CD1c-positive myeloid dendritic cell (primary cell): Measurements from ENCODE around the gene NEURL1B.
"Not testable (repeated sequence)": the region's sequence is repeated elsewhere in the genome, so short reads cannot be mapped to it uniquely, and the experiment has no call there.

Source experiments
- DNase-seq: peaks from one replicate; pipeline ENCODE4 v3.0.0-alpha.2; 2016; ENCODE audit errors: extremely low spot score

The NEURL1B gene

GRCh38 chr5:172695232-172696054 lies 54.4 kb downstream of the NEURL1B start:
- no peak for DNase-seq

- no peak for DNase-seq
Measured at GRCh38 chr5:172696171-172696849, 55.2 kb downstream of the NEURL1B start.

GRCh38 chr5:172697123-172698121 lies 56.4 kb downstream of the NEURL1B start:
- DNase-seq, result peak; percentile 93

DNA sequence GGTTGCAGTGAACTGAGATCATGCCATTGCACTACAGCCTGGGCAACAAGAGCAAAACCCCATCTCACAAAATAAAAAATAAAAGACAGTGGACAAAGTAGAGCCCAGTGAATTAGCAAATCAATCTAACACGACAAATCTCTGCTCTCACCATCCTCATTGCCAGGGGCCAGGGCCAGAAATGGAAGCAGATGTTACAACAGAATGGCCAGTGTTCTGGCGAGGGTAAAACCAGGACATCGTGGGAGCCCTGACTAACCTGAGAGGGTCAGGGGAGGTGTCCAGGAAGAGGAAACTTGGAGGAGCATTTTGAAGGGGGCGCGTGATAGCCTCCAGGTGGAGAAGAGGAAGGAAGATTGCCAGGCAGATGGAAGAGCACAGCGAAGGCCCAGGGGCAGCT lies 58.4 kb downstream of the NEURL1B start:
- DNase-seq, result no peak

DNA sequence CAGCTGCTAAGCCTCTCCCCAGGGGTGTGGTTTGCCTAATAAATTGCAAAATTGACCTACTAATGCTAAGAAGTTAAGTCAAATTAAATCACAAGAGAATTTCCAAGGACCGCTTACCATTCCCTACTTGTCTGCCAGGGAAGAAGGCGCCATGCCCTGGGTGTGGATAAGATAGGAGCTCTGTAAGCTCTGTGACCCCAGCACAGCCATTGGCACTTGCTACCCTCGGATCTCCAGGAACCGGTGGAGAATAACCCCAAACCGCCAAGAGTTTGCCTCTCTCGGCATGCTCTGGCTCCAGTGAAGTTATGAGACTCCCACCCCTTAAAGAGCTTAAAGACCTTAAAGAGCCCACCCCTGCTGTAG lies 58.9 kb downstream of the NEURL1B start:
- DNase-seq, result no peak

- DNase-seq, result no peak
Measured at GRCh38 chr5:172700365-172701290, 59.6 kb downstream of the NEURL1B start.

DNA sequence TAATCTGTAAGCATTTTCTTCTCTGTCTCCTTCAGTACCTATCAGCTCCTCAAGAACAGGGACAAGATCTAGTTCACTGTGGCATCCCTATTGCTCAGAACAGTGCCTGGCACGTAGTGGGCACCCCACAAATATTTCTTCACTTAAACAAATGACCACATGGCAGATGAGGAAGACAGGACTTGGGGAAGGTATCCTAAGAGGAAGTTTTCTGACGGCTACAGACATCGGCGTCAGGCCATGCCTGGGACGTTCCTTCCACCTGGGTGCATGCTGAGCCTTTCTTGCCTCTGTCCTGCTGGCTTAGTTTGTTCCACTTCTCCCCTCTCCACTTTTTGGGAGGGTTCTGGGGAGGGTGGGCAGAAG lies 60.2 kb downstream of the NEURL1B start:
- DNase-seq, result peak; percentile 45

- DNase-seq, result no peak
Measured at GRCh38 chr5:172703952-172704351, 62.9 kb downstream of the NEURL1B start.

DNA sequence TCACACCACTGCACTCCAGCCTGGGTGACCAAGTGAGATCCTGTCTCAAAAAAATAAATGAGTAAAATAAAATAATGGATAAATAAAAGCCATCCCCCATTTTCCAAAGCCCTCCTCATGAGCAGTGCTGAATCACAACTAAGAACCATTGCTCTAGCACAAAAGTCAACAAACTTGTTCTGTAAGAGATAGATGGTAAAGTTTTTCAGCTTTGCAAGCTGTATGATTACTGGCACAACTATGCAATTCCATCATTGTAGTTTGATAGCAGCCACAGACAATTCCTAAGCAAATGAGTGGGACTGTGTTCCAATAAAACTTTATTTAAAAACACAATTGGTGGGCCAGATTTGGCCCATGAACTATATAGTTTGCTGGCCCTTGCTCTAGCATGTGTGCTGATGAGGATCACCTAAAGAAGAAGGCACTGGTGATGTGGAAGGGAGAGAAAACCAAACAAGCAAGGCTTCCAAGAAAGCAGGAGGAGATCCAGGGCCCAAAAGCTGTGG lies 64.6 kb downstream of the NEURL1B start:
- DNase-seq, result no peak

GRCh38 chr5:172706796-172707195 lies 65.7 kb downstream of the NEURL1B start:
- DNase-seq, result no peak

DNA sequence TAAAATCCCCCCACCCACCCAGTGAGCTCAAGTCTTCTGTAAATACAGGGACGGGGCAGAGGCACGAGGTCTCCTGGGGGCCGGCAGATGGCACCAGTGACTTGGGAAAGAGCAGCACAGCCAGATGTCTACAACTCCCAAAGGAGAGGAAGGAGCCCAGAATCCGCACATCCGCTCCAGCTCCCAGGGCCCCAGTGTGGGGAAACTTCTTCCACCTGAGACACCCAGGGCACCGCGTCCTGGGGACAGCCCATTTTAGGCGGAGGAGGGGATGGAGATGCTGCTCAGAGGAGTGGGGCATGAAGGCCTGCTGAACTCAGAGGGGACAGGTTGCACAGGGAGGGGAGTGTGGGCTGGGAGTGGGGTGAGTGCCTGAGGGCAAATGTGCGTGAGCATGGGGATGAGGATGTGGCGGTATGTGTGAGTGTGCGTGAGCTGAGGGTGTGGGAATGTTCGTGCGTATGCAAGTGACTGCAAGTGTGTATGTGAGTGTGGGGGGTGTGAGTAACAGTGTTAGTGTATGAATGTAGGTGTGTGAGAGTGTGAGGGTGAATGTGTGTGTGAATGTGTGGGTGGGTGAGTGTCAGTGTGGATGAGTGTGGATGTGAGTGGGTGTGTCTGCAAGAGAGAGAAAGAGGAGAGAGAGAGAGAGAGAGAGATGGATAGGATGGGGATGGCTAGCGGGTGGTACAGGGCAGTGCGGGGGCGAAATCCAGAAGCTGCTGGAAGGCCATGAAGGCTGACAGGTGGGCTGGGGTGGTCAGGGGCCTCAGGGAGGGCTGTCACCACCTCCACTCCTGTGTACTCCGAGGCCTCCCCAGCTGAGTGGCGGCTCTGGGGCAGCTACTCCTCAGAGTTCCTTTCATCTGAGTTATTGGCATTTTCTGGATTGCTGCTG lies 66.5 kb downstream of the NEURL1B start:
- peak; percentile 22 for DNase-seq

DNA sequence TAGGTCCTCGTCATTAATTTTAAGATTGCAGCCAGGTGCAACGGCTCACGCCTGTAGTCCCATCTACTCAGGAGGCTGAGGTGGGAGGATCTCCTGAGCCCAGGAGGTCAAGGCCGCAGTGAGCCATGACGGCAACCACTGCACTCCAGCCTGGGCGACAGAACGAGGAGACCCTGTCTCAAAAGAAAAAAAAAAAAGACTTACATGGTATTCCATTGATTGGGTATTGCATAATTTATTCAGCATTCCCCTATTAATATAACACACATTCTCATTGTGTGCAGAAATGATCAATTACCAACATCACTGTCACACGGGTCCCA lies 67.1 kb downstream of the NEURL1B start:
- no peak for DNase-seq

- DNase-seq, result no peak
Measured at GRCh38 chr5:172710676-172711075, 69.6 kb downstream of the NEURL1B start.

DNA sequence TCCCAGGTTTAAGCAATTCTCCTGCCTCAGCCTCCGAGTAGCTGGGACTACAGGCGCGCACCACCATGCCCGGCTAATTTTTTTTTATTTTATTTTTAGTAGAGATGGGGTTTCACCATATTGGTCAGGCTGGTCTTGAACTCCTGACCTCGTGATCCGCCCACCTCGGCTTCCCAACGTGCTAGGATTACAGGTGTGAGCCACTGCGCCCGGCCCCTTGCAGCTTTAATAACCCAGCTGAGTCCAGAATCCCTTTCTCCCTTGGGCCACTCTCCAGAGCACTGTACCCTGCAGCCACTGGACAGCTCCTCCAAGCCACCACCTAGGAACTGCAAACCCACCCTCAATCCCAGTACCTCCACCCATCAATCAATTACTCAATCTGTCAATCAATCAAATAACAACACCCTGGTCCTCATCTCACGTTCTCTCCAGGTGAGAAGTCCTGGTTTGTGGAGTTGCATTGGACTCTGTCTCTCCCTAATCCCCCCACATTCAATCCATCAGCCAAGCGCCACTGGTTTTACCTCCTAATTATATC lies 70.3 kb downstream of the NEURL1B start:
- DNase-seq, result not testable (repeated sequence)

GRCh38 chr5:172712610-172713009 lies 71.5 kb downstream of the NEURL1B start:
- DNase-seq, result no peak

DNA sequence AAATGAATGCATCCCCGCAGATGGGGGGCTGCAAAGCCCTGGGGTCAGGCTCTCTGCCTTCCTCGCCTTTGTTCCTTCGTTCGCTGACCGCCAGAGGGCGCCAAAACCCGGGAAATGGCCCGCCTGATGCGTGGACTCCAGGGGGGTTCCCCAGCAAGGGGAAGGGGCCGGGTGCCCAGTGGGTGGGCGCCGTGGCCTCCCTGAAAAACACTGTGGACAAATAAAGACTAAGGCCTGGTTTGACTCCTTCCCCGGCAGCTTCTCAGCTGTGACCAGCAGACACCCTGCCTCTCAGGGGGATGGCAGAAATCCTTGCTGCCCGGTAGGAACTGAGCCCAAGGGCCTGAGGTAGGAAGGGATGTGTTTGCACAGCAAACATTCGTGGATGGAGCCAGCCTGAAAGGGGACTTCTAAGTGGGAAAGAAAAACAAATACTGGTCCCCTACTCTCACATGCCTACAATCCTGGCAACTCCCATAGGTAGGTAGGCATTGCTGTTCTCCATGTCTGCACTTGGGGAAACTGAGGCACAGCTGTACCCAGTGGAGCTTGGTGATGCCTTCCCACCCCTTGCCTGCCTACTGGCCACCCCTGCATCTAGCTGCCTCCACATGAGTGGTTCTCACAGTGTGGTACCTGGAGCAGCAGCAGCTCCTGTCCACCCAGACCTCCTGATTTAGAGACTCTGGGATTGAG lies 72.2 kb downstream of the NEURL1B start:
- DNase-seq, result peak; percentile 75

- no peak for DNase-seq
Measured at GRCh38 chr5:172713809-172714490, 72.9 kb downstream of the NEURL1B start.
